GM06990 (cell line): ENCODE measurements around the gene TRPM2.

Experiments used
- DNase-seq: peaks from one replicate; pipeline ENCODE4 v3.0.0-alpha.2; 2011; ENCODE audit not compliant: insufficient read length; ENCODE audit errors: extremely low read depth
- H3K27me3 ChIP-seq: replicated peaks from 2 replicates; pipeline ENCODE4 v1.6.0; 2011; ENCODE audit warnings: low read length; ENCODE audit not compliant: control insufficient read depth, insufficient read depth
- H3K36me3 ChIP-seq: 2 replicates; pipeline ENCODE4 v1.5.1; 2011; ENCODE audit warnings: low read length; ENCODE audit not compliant: control insufficient read depth, insufficient read depth
- H3K4me3 ChIP-seq: replicated peaks from 2 replicates; pipeline ENCODE4 v1.5.1; 2011; ENCODE audit warnings: low read depth, mild to moderate bottlenecking, control low read depth, low read length
- TF ChIP-seq, protein P1 (sequence below): IDR thresholded peaks from 2 replicates; pipeline ENCODE4 v1.5.1; 2011; ENCODE audit warnings: low read length, control low read depth, mild to moderate bottlenecking, inconsistent platforms; ENCODE audit not compliant: insufficient read depth, poor library complexity, severe bottlenecking

TRPM2 gene

DNA sequence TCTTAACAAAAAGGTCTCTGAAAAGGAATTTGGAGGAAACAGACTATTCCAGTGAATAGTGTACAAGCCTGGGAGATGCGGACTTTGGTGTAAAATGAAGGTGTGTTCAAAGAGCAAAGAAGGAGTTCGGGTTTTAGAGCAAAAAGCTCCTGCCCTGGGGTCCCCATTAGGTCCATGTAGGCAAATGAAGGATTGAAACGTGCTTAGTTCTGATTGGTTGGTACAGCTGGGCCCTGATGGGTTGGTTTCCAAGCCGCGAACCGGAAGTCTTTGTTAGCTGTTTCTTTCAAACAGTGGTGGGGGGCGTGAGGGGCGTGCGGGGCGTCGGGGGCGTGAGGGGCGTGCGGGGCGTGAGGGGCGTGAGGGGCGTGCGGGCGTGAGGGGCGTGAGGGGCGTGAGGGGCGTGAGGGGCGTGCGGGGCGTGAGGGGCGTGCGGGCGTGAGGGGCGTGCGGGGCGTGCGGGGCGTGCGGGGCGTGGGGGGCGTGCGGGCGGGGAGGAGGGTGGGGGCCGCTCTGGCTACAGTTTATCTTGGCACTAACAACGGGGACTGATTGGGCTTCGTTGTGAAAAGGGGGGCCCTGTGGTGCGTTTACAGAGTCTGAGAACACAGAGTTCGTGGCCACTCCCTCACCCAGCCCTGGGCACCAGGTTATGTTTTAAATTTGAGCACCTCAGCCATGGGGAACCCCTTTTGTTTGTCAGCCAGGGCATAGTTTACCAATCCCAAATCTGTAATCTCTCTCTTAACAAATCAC, 131.3 kb downstream of the TRPM2 start:
- no peak for DNase-seq
- H3K4me3 ChIP-seq = no peak overlapping the region
- H3K36me3 ChIP-seq = no peaks in the 10 kb centered on the region
- TF ChIP-seq, protein P1, sequence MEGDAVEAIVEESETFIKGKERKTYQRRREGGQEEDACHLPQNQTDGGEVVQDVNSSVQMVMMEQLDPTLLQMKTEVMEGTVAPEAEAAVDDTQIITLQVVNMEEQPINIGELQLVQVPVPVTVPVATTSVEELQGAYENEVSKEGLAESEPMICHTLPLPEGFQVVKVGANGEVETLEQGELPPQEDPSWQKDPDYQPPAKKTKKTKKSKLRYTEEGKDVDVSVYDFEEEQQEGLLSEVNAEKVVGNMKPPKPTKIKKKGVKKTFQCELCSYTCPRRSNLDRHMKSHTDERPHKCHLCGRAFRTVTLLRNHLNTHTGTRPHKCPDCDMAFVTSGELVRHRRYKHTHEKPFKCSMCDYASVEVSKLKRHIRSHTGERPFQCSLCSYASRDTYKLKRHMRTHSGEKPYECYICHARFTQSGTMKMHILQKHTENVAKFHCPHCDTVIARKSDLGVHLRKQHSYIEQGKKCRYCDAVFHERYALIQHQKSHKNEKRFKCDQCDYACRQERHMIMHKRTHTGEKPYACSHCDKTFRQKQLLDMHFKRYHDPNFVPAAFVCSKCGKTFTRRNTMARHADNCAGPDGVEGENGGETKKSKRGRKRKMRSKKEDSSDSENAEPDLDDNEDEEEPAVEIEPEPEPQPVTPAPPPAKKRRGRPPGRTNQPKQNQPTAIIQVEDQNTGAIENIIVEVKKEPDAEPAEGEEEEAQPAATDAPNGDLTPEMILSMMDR = no peak
- H3K27me3 ChIP-seq = no peaks in the 10 kb centered on the region; the same call in 1 of the 2 replicates

DNA sequence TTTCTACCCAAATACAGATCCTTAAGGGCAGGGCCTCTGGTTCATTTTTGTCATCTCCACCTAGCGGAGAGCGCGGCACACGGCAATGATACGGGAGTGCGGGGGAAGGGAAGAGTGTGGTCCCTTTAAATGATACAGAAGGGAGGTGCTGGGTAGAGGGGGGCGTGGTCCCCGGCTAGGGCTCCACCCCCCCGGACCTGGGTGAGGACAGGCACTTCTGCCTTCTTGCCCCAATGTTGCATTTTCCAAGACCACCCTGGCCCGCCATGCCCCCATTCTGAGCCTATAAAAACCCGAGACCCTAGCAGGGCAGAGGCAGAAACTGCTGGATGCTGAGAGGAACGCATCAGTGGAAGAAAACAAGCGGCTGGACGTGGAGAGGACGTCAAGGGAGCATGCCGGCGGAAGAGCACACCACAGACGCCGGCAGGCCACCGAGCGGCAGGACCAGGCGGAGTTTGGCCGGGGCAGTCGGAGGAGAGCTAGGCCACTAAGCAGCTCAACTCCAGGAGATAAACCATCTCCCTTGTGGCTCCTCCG, 131.9 kb downstream of the TRPM2 start:
- TF ChIP-seq, protein P1 = no peak
- H3K4me3 ChIP-seq = no peak overlapping the region
- no peaks in the 10 kb centered on the region for H3K36me3 ChIP-seq
- no peak for DNase-seq
- no peaks in the 10 kb centered on the region; the same call in 1 of the 2 replicates for H3K27me3 ChIP-seq

DNA sequence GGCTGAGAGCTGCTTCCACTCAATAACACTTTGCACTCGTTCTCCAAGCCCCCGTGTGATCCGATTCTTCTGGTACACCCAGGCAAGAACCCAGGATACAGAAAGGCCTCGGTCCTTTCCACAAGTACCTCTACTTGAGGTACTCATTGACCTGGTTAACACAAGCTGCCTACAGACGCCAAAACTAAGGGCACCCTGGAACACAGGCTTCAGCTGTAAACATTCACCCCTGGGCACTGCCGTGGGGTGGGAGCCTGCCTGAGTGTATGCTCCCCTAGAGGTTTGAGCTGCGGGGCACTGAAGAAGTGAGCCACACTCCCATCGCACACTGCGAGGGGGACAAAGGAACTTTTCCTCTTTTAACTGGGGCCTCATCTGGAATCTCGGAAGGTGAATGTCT, 132.4 kb downstream of the TRPM2 start:
- DNase-seq = no peak
- TF ChIP-seq, protein P1 = no peak
- no peaks in the 10 kb centered on the region for H3K36me3 ChIP-seq
- no peak overlapping the region for H3K4me3 ChIP-seq
- H3K27me3 ChIP-seq = no peaks in the 10 kb centered on the region; the same call in 1 of the 2 replicates

DNA sequence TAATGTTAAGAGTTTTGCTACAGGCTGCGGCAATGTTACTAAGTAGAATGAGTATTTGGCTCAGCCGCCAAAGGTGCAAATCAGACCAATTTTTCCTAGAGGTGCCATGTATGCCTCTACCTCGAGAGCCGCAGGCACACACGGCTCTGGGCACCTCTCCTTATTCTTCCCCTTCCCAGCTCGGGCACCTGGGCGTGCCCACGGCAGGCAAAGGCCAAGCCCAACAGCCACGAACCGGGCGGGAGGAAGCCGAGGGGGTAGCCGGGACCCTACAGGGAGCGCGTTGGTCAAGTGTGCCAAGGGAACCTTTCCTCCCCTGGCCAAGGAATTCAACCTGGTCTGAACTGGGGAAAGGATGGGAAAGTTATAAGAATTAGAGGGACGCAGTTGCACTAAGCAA, 132.9 kb downstream of the TRPM2 start:
- no peak overlapping the region for H3K4me3 ChIP-seq
- H3K27me3 ChIP-seq = no peaks in the 10 kb centered on the region; the same call in 1 of the 2 replicates
- TF ChIP-seq, protein P1 = no peak
- H3K36me3 ChIP-seq = no peaks in the 10 kb centered on the region
- DNase-seq = no peak

DNA sequence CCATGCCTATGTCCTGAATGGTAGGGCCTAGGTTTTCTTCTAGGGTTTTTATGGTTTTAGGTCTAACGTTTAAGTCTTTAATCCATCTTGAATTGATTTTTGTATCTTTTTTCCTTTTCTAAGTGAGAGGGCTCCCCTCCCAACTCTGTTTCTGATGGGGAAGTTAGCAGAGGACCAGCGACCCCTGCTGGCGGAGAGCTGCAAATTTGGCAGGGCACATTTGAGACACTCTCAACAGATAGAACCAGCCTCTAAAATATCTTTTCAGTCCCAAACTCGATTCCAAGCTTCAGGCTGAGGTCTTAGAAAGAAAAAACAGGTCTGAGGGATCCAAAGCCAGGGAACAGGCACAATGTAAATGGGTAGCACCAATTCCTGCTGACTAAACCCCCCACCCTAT, 134.4 kb downstream of the TRPM2 start:
- DNase-seq = no peak
- Histone ChIP-seq H3K27me3 (no peaks in the 10 kb centered on the region; the same call in 1 of the 2 replicates), H3K36me3 (no peaks in the 10 kb centered on the region), H3K4me3 (no peak overlapping the region)
- TF ChIP-seq, protein P1 = peak; percentile 45

DNA sequence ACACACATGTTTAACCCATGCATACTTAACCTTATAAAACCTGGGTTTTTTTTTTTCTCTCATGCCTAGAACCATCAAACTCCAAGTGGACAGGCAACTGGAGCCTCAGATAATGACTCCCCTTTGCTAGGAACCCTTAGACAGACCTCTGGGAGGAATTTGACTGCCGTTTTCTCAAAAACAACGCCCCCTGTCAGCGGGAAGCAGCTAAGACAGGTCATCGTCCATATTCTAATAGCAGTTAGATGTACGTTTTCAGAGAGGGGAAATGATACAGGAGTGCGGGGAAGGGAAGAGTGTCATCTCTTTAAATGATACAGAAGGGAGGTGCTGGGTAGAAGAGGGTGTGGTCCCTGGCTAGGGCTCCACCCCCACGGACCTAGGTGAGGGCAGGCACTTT, 136.5 kb downstream of the TRPM2 start:
- Histone ChIP-seq H3K36me3 (no peaks in the 10 kb centered on the region), H3K4me3 (no peak overlapping the region), H3K27me3 (no peaks in the 10 kb centered on the region)
- no peak for DNase-seq
- TF ChIP-seq, protein P1 = peak; percentile 6
